ENCODE data around the gene TSPAN33. TPM values are rescaled to one million over a fixed set of nuclear protein-coding genes. Genes with fewer than 3 reads are reported as not detected.

The TSPAN33 gene
- total and polyA plus RNA-seq, 2 experiments from 2014 or later = 0.76 TPM; not detected in 1

GRCh38 chr7:129160161-129160905 is 15.8 kb downstream of the TSPAN33 start:
- no peak for DNase-seq
- in situ Hi-C loops (cut with MboI) = no loop called here
- TF ChIP-seq EZH2 (IDR thresholded peaks at IDR 0.05; ENCODE audit: insufficient read depth, poor library complexity, severe bottlenecking) = no peak
- no peak for TF ChIP-seq EZH2phosphoT487 (IDR thresholded peaks at IDR 0.05; ENCODE audit: insufficient read depth, low read depth)

GRCh38 chr7:129161524-129162225 is 17.2 kb downstream of the TSPAN33 start:
- 59 to 80% methylated on average over 3 to 5 of the region's 5 CpGs for WGBS, 2 experiments (ENCODE audit: low coverage in 1 of 2, low lambda C conversion rate in 2 of 2, missing lambda C conversion rate in 2 of 2)
- H3K9ac ChIP-seq = no peak overlapping the region
- H3F3A ChIP-seq (ENCODE audit: insufficient read depth) = no peaks in the 10 kb centered on the region
- DNase-seq = no peak
- no peaks in the 10 kb centered on the region for H3K9me2 ChIP-seq (ENCODE audit: insufficient read depth)
- no peaks in the 10 kb centered on the region for H4K20me1 ChIP-seq (ENCODE audit: insufficient read depth)
- H3K27ac ChIP-seq = no peak overlapping the region
- H3K36me3 ChIP-seq (ENCODE audit: low read depth) = no peaks in the 10 kb centered on the region
- H3K79me2 ChIP-seq (ENCODE audit: insufficient read depth) = no peaks in the 10 kb centered on the region
- no peaks in the 10 kb centered on the region for H3K9me3 ChIP-seq (ENCODE audit: low read depth)
- H2AFZ ChIP-seq = no peak overlapping the region
- in situ Hi-C loops (cut with MboI) = no loop called here
- H3K4me2 ChIP-seq (ENCODE audit: unreplicated experiment) = no peak overlapping the region
- no peak for TF ChIP-seq EZH2 (IDR thresholded peaks at IDR 0.05; ENCODE audit: insufficient read depth, poor library complexity, severe bottlenecking)
- TF ChIP-seq EZH2phosphoT487 (IDR thresholded peaks at IDR 0.05; ENCODE audit: insufficient read depth, low read depth) = no peak
- H3K4me3 ChIP-seq = no peak overlapping the region
- H3K4me1 ChIP-seq (ENCODE audit: insufficient read depth) = no peaks in the 10 kb centered on the region
- peaks cover 8% of the 10 kb centered on the region for H3K27me3 ChIP-seq (replicated peaks; ENCODE audit: insufficient read depth)

More at GRCh38 chr7:129160161-129160905, 15.8 kb downstream of the TSPAN33 start:
- Histone ChIP-seq H3K4me3 (no peak overlapping the region), H4K20me1 (ENCODE audit: insufficient read depth) (no peaks in the 10 kb centered on the region), H3K4me2 (ENCODE audit: unreplicated experiment) (no peak overlapping the region), H3K27ac (no peak overlapping the region), H3K27me3 (replicated peaks; ENCODE audit: insufficient read depth) (peaks cover 17% of the 10 kb centered on the region), H3K79me2 (ENCODE audit: insufficient read depth) (no peaks in the 10 kb centered on the region), H3K9ac (no peak overlapping the region), H3K9me2 (ENCODE audit: insufficient read depth) (no peaks in the 10 kb centered on the region), H3K4me1 (ENCODE audit: insufficient read depth) (no peaks in the 10 kb centered on the region), H3K36me3 (ENCODE audit: low read depth) (no peaks in the 10 kb centered on the region), H2AFZ (no peak overlapping the region), H3F3A (ENCODE audit: insufficient read depth) (no peaks in the 10 kb centered on the region), H3K9me3 (ENCODE audit: low read depth) (no peaks in the 10 kb centered on the region)
- WGBS, 2 experiments (ENCODE audit: low coverage in 1 of 2, low lambda C conversion rate in 2 of 2, missing lambda C conversion rate in 2 of 2) = 76 to 81% methylated on average over 3 of the region's 3 CpGs

- DNase-seq = no peak
- H3K36me3 ChIP-seq (ENCODE audit: low read depth) = no peaks in the 10 kb centered on the region
- H4K20me1 ChIP-seq (ENCODE audit: insufficient read depth) = no peaks in the 10 kb centered on the region
- TF ChIP-seq EZH2 (IDR thresholded peaks at IDR 0.05; ENCODE audit: insufficient read depth, poor library complexity, severe bottlenecking) = no peak
- no peak for TF ChIP-seq EZH2phosphoT487 (IDR thresholded peaks at IDR 0.05; ENCODE audit: insufficient read depth, low read depth)
- H2AFZ ChIP-seq = no peak overlapping the region
- H3F3A ChIP-seq (ENCODE audit: insufficient read depth) = no peaks in the 10 kb centered on the region
- H3K27me3 ChIP-seq (replicated peaks; ENCODE audit: insufficient read depth) = peaks cover 7% of the 10 kb centered on the region; the same call in 1 of the 2 replicates
- H3K79me2 ChIP-seq (ENCODE audit: insufficient read depth) = no peaks in the 10 kb centered on the region
- no peaks in the 10 kb centered on the region for H3K4me1 ChIP-seq (ENCODE audit: insufficient read depth)
- H3K4me2 ChIP-seq (ENCODE audit: unreplicated experiment) = no peak overlapping the region
- H3K27ac ChIP-seq = no peak overlapping the region
- in situ Hi-C loops (cut with MboI) = no loop called here
- H3K9me3 ChIP-seq (ENCODE audit: low read depth) = no peaks in the 10 kb centered on the region
- no peak overlapping the region for H3K9ac ChIP-seq
- WGBS, 2 experiments (ENCODE audit: low coverage in 1 of 2, low lambda C conversion rate in 2 of 2, missing lambda C conversion rate in 2 of 2) = 55 to 57% methylated on average over 5 of the region's 5 CpGs
- no peaks in the 10 kb centered on the region for H3K9me2 ChIP-seq (ENCODE audit: insufficient read depth)
- no peak overlapping the region for H3K4me3 ChIP-seq
Observed at GRCh38 chr7:129162732-129163131, 18.2 kb downstream of the TSPAN33 start.

GRCh38 chr7:129163875-129164544 is 19.5 kb downstream of the TSPAN33 start:
- 50 to 52% methylated on average over 11 of the region's 11 CpGs for WGBS, 2 experiments (ENCODE audit: low coverage in 1 of 2, low lambda C conversion rate in 2 of 2, missing lambda C conversion rate in 2 of 2)

More at GRCh38 chr7:129163875-129164544, 19.5 kb downstream of the TSPAN33 start:
- TF ChIP-seq EZH2phosphoT487 (IDR thresholded peaks at IDR 0.05; ENCODE audit: insufficient read depth, low read depth) (no peak), EZH2 (IDR thresholded peaks at IDR 0.05; ENCODE audit: insufficient read depth, poor library complexity, severe bottlenecking) (no peak)
- H3F3A ChIP-seq (ENCODE audit: insufficient read depth) = no peaks in the 10 kb centered on the region
- no peaks in the 10 kb centered on the region for H3K79me2 ChIP-seq (ENCODE audit: insufficient read depth)
- H3K4me2 ChIP-seq (ENCODE audit: unreplicated experiment) = no peak overlapping the region
- H3K9ac ChIP-seq = no peak overlapping the region
- H3K4me3 ChIP-seq = no peak overlapping the region
- no peaks in the 10 kb centered on the region for H4K20me1 ChIP-seq (ENCODE audit: insufficient read depth)
- H3K27ac ChIP-seq = no peak overlapping the region
- H3K9me2 ChIP-seq (ENCODE audit: insufficient read depth) = no peaks in the 10 kb centered on the region
- H3K9me3 ChIP-seq (ENCODE audit: low read depth) = no peaks in the 10 kb centered on the region
- H2AFZ ChIP-seq = no peak overlapping the region
- in situ Hi-C loops (cut with MboI) = no loop called here
- no peaks in the 10 kb centered on the region for H3K36me3 ChIP-seq (ENCODE audit: low read depth)
- peak; percentile 72 for DNase-seq
- H3K27me3 ChIP-seq (replicated peaks; ENCODE audit: insufficient read depth) = 0 out of 2 replicates have a peak, but pooled peaks cover 7% of the 10 kb centered on the region
- H3K4me1 ChIP-seq (ENCODE audit: insufficient read depth) = no peaks in the 10 kb centered on the region

Data from GM23248 (cell line).